ENCODE measurements around the gene GOLT1A.

The GOLT1A gene

GRCh38 chr1:204212715-204213114, 1.1 kb downstream of the GOLT1A start:
- Histone ChIP-seq H3K4me3 (ENCODE audit: low read depth, low read length) (no peak overlapping the region), H3K36me3 (replicated peaks) (no peaks in the 10 kb centered on the region), H3K27me3 (replicated peaks) (peaks cover 9% of the 10 kb centered on the region), H3K27ac (no peak overlapping the region)
- no peak for DNase-seq
- TF ChIP-seq CTCF (IDR thresholded peaks at IDR 0.05; ENCODE audit: low read depth, low read length, missing control alignments): no peak
- in situ Hi-C loops (cut with HindIII; ENCODE audit: low pct_ligation_motif_present, low sequenced_read_pairs): no loop called here

- TF ChIP-seq CTCF (IDR thresholded peaks at IDR 0.05; ENCODE audit: low read depth, low read length, missing control alignments): no peak
- in situ Hi-C loops (cut with HindIII; ENCODE audit: low pct_ligation_motif_present, low sequenced_read_pairs): no loop called here
- Histone ChIP-seq H3K27me3 (replicated peaks) (peaks cover 5% of the 10 kb centered on the region), H3K4me3 (ENCODE audit: low read depth, low read length) (no peak overlapping the region), H3K36me3 (replicated peaks) (no peaks in the 10 kb centered on the region), H3K27ac (no peak overlapping the region)
- no peak for DNase-seq
Measured at GRCh38 chr1:204211046-204211445, 2.7 kb downstream of the GOLT1A start.

GRCh38 chr1:204207136-204207616, 6.6 kb downstream of the GOLT1A start:
- H3K27me3 ChIP-seq (replicated peaks): peaks cover 6% of the 10 kb centered on the region
- TF ChIP-seq CTCF (IDR thresholded peaks at IDR 0.05; ENCODE audit: low read depth, low read length, missing control alignments): peak; percentile 98
- H3K4me3 ChIP-seq (ENCODE audit: low read depth, low read length): no peak overlapping the region
- no peak overlapping the region for H3K27ac ChIP-seq
- peak; percentile 21 for DNase-seq
- H3K36me3 ChIP-seq (replicated peaks): no peaks in the 10 kb centered on the region
- in situ Hi-C loops (cut with HindIII; ENCODE audit: low pct_ligation_motif_present, low sequenced_read_pairs): no loop called here

DNA sequence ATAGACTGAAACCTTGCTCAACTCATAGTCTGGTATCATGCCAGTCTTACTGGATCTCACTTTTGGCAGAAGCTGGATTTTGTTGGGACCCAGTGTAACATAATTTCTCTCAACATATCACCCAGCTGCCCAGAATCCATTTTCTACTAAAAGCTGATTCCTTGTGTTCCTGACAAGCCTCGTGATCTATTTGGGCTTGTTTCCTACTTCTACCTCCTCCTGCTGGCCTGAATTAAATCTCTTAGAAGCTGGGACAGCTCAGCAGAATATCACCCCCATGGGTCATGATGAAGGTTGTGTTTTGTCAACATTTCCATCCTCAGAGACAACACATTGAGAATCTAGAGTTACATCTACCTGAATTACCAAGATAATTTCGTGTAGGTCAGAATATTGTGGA, 7.7 kb downstream of the GOLT1A start:
- no peak for DNase-seq
- TF ChIP-seq CTCF (IDR thresholded peaks at IDR 0.05; ENCODE audit: low read depth, low read length, missing control alignments): peak; percentile 30
- peaks cover 6% of the 10 kb centered on the region for H3K27me3 ChIP-seq (replicated peaks)

DNA sequence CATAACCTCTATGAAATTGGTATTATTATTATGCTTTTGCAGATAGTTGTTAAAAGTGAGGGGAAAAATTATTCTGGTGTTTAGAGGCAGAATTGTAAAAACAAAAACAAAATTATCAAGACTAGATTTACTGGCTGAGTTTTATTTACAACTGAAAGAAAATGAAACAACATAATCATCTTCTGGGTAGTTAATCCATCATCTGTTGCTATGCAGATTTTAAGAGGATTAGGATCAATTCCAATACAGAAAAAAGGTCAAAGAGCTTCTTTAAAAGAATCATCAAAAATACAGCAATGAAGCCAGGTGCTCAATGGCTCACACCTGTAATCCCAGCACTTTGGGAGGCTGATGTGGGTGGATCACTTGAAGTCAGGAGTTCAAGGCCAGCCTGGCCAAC, 8.3 kb downstream of the GOLT1A start:
- H3K27me3 ChIP-seq (replicated peaks): peaks cover 6% of the 10 kb centered on the region
- no peak overlapping the region for H3K4me3 ChIP-seq (ENCODE audit: low read depth, low read length)
- no peak for DNase-seq
- H3K27ac ChIP-seq: no peak overlapping the region
- no peak for TF ChIP-seq CTCF (IDR thresholded peaks at IDR 0.05; ENCODE audit: low read depth, low read length, missing control alignments)
- H3K36me3 ChIP-seq (replicated peaks): no peaks in the 10 kb centered on the region
- in situ Hi-C loops (cut with HindIII; ENCODE audit: low pct_ligation_motif_present, low sequenced_read_pairs): no loop called here

More for the DNA sequence above, 7.7 kb downstream of the GOLT1A start:
- Histone ChIP-seq H3K4me3 (ENCODE audit: low read depth, low read length) (no peak overlapping the region), H3K27ac (no peak overlapping the region), H3K36me3 (replicated peaks) (no peaks in the 10 kb centered on the region)
- in situ Hi-C loops (cut with HindIII; ENCODE audit: low pct_ligation_motif_present, low sequenced_read_pairs): no loop called here

DNA sequence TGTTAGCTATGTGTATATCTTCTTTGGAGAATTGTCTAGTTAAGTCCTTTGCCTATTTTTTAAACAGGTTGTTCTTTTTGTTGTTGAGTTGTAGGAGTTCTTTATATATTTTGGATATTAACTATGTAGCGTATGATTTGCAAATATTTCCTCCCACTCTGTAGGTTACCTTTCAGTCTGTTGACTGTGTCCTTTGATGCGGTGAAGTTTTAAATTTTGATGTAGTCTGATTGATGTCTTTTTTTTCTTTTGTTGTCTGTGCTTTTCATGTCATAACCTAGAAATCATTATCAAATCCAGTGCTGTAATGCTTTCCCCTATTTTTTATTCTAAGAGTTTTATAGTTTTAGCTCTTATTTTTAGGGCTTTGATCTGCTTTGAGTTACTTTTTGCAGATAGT, 8.8 kb downstream of the GOLT1A start:
- H3K4me3 ChIP-seq (ENCODE audit: low read depth, low read length): no peak overlapping the region
- H3K27ac ChIP-seq: no peak overlapping the region
- H3K27me3 ChIP-seq (replicated peaks): peaks cover 4% of the 10 kb centered on the region
- H3K36me3 ChIP-seq (replicated peaks): no peaks in the 10 kb centered on the region
- in situ Hi-C loops (cut with HindIII; ENCODE audit: low pct_ligation_motif_present, low sequenced_read_pairs): no loop called here
- DNase-seq: no peak
- TF ChIP-seq CTCF (IDR thresholded peaks at IDR 0.05; ENCODE audit: low read depth, low read length, missing control alignments): no peak
